Measurements from ENCODE around the gene RFTN1. TPM values are rescaled to one million over a fixed set of nuclear protein-coding genes. Genes with fewer than 3 reads are reported as not detected.

The RFTN1 gene
- total and polyA plus RNA-seq, 2 donors (not counting 1 experiment from before 2014, with no cell fraction given) = 32.4 to 156 TPM

DNA sequence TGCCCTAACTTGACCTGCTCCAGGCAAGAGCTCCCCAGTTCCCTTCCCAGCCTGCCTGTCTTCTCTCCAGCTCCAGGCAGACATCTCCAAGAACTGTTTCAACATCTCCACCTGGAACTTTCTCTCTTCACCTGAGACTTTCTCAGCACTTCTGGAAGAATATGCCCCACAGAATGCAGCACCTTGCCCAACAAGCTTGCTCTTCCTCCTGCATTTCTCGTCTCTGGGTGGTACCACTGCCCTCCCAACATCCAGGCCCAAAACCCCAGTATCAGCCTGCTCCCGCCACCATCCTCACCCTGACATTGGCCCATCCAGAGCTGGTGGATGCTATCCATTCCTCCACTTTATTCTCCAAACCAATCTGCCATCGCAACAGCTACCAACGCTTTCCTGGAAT lies 8.8 kb downstream of the RFTN1 start:
- ChIA-PET CTCF (interaction anchor here (0.6 to 1.0 kb wide), 2 partner anchors 10 to 214 kb away, joined by 3 to 4 read pairs; no protein-coding TSS in a partner anchor), POLR2A (no interaction called here)
- Histone ChIP-seq H3K79me2 (ENCODE audit: control insufficient read depth, insufficient read depth, low read length) (peaks cover 100% of the 10 kb centered on the region), H3K4me2 (replicated peaks; ENCODE audit: low read depth, low read length, poor library complexity, severe bottlenecking) (no peak overlapping the region), H3K9ac (ENCODE audit: low read length) (no peak overlapping the region), H4K20me1 (ENCODE audit: control insufficient read depth, insufficient read depth, low read length, poor library complexity, severe bottlenecking) (peaks cover 70% of the 10 kb centered on the region), H3K27ac (ENCODE audit: low read length in 2 of 2) (peak overlapping the region in 1 of 2 donors; percentile 37), H2AFZ (ENCODE audit: insufficient read depth, low read depth, low read length, poor library complexity, severe bottlenecking) (no peak overlapping the region), H3K9me3 (ENCODE audit: control extremely low read depth in 1 of 3, control insufficient read depth in 2 of 3, insufficient read depth in 1 of 3, low read length in 2 of 3) (no peaks in the 10 kb centered on the region), H3K4me3 (ENCODE audit: control extremely low read depth in 1 of 5, extremely low read depth in 1 of 5, insufficient read depth in 1 of 5, low read depth in 2 of 5, low read length in 4 of 5) (no peak overlapping the region), H3K4me1 (ENCODE audit: control insufficient read depth in 2 of 2, insufficient read depth in 2 of 2, low read length in 2 of 2) (peaks cover 62 to 67% of the 10 kb centered on the region in 2 donors), H3K27me3 (replicated peaks in 1 of 4; ENCODE audit: control extremely low read depth in 1 of 4, control insufficient read depth in 3 of 4, insufficient read depth in 4 of 4, low read length in 3 of 4) (no peaks in the 10 kb centered on the region), H3K36me3 (replicated peaks in 1 of 2; ENCODE audit: control extremely low read depth in 1 of 2, control insufficient read depth in 1 of 2, extremely low read depth in 1 of 2, insufficient read depth in 2 of 2, low read length in 1 of 2) (peaks cover 0 to 20% of the 10 kb centered on the region in 2 experiments)
- Mint-ChIP-seq H3K27me3 (no peaks in the 10 kb centered on the region), H3K4me3 (no peak overlapping the region), H3K4me1 (peaks cover 80% of the 10 kb centered on the region), H3K27ac (peak overlapping the region; percentile 54), H3K9me3 (ENCODE audit: insufficient read depth) (no peaks in the 10 kb centered on the region)
- no peak for DNase-seq
- WGBS (ENCODE audit: insufficient coverage) = 92% methylated on average over 4 of the region's 4 CpGs
- no peak for ATAC-seq (ENCODE audit: low read depth)
- TF ChIP-seq, protein P1, sequence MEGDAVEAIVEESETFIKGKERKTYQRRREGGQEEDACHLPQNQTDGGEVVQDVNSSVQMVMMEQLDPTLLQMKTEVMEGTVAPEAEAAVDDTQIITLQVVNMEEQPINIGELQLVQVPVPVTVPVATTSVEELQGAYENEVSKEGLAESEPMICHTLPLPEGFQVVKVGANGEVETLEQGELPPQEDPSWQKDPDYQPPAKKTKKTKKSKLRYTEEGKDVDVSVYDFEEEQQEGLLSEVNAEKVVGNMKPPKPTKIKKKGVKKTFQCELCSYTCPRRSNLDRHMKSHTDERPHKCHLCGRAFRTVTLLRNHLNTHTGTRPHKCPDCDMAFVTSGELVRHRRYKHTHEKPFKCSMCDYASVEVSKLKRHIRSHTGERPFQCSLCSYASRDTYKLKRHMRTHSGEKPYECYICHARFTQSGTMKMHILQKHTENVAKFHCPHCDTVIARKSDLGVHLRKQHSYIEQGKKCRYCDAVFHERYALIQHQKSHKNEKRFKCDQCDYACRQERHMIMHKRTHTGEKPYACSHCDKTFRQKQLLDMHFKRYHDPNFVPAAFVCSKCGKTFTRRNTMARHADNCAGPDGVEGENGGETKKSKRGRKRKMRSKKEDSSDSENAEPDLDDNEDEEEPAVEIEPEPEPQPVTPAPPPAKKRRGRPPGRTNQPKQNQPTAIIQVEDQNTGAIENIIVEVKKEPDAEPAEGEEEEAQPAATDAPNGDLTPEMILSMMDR (IDR thresholded peaks at IDR 0.05) = no peak
- no peak for TF ChIP-seq EZH2 (IDR thresholded peaks at IDR 0.05; ENCODE audit: borderline replicate concordance, insufficient read depth, low read depth, low read length, poor library complexity, severe bottlenecking)
- intact Hi-C loops (cut with micrococcal nuclease) = no loop called here

DNA sequence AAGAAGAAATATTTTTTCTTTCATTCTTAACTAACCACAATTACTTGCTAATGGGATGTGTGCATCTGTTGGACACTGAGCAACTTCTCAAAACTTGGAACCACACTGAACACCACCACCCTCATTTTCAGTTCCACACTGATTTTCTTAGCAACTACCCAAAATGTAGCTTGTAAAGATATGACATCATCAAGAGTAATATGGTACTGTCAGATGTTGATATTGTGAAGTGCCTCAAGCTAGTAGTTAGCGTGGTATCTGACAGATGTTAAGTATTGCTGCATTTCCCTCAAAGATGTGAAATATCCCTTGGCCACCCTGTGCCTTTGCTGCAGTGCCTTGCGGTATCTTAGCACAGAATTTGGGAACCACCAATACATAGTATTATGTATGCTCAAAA lies 9.3 kb downstream of the RFTN1 start:
- H3K4me3 Mint-ChIP-seq = no peak overlapping the region
- Histone ChIP-seq H3K4me2 (replicated peaks; ENCODE audit: low read depth, low read length, poor library complexity, severe bottlenecking) (peak overlapping the region; percentile 1), H3K4me1 (ENCODE audit: control insufficient read depth in 2 of 2, insufficient read depth in 2 of 2, low read length in 2 of 2) (peaks cover 62 to 66% of the 10 kb centered on the region in 2 donors), H3K4me3 (ENCODE audit: control extremely low read depth in 1 of 5, extremely low read depth in 1 of 5, insufficient read depth in 1 of 5, low read depth in 2 of 5, low read length in 4 of 5) (no peak overlapping the region), H2AFZ (ENCODE audit: insufficient read depth, low read depth, low read length, poor library complexity, severe bottlenecking) (no peak overlapping the region), H4K20me1 (ENCODE audit: control insufficient read depth, insufficient read depth, low read length, poor library complexity, severe bottlenecking) (peaks cover 70% of the 10 kb centered on the region), H3K27ac (ENCODE audit: low read length in 2 of 2) (peak overlapping the region in 1 of 2 donors; percentile 37), H3K9ac (ENCODE audit: low read length) (no peak overlapping the region), H3K9me3 (ENCODE audit: control extremely low read depth in 1 of 3, control insufficient read depth in 2 of 3, insufficient read depth in 1 of 3, low read length in 2 of 3) (peaks cover 0 to 4% (median 0%) of the 10 kb centered on the region in 3 donors), H3K36me3 (replicated peaks in 1 of 2; ENCODE audit: control extremely low read depth in 1 of 2, control insufficient read depth in 1 of 2, extremely low read depth in 1 of 2, insufficient read depth in 2 of 2, low read length in 1 of 2) (peaks cover 0 to 21% of the 10 kb centered on the region in 2 experiments), H3K27me3 (replicated peaks in 1 of 4; ENCODE audit: control extremely low read depth in 1 of 4, control insufficient read depth in 3 of 4, insufficient read depth in 4 of 4, low read length in 3 of 4) (no peaks in the 10 kb centered on the region), H3K79me2 (ENCODE audit: control insufficient read depth, insufficient read depth, low read length) (peaks cover 100% of the 10 kb centered on the region)
- no peaks in the 10 kb centered on the region for H3K9me3 Mint-ChIP-seq (ENCODE audit: insufficient read depth)
- H3K27me3 Mint-ChIP-seq = no peaks in the 10 kb centered on the region
- H3K27ac Mint-ChIP-seq = peak overlapping the region; percentile 54
- DNase-seq (peak; percentile 62), ATAC-seq (ENCODE audit: low read depth) (peak; percentile 58)
- intact Hi-C loops (cut with micrococcal nuclease) = no loop called here
- peaks cover 77% of the 10 kb centered on the region for H3K4me1 Mint-ChIP-seq
- WGBS (ENCODE audit: insufficient coverage) = no CpG with 5 or more reads among the region's 2 CpGs
- POLR2A ChIA-PET = no interaction called here
- CTCF ChIA-PET = interaction anchor here (0.6 kb wide), 1 partner anchor 10 kb away, joined by 3 read pairs; no protein-coding TSS in a partner anchor
- TF ChIP-seq EZH2 (IDR thresholded peaks at IDR 0.05; ENCODE audit: borderline replicate concordance, insufficient read depth, low read depth, low read length, poor library complexity, severe bottlenecking) = no peak
- TF ChIP-seq, protein P1 (IDR thresholded peaks at IDR 0.05) = no peak
